Activated T-helper 9 cell treated with anti-CD3 and anti-CD28 coated beads, Interleukin-2, amount 50 U/mL, for 16 hours (primary cell): ENCODE data around the gene ZNF426.
"Not testable (repeated sequence)": the region's sequence is repeated elsewhere in the genome, so short reads cannot be mapped to it uniquely, and the experiment has no call there.

ENCODE experiments used
- DNase-seq: peaks from one replicate; pipeline ENCODE4 v3.0.0-alpha.2; 2020; ENCODE audit warnings: low read depth

The ZNF426 gene

DNA sequence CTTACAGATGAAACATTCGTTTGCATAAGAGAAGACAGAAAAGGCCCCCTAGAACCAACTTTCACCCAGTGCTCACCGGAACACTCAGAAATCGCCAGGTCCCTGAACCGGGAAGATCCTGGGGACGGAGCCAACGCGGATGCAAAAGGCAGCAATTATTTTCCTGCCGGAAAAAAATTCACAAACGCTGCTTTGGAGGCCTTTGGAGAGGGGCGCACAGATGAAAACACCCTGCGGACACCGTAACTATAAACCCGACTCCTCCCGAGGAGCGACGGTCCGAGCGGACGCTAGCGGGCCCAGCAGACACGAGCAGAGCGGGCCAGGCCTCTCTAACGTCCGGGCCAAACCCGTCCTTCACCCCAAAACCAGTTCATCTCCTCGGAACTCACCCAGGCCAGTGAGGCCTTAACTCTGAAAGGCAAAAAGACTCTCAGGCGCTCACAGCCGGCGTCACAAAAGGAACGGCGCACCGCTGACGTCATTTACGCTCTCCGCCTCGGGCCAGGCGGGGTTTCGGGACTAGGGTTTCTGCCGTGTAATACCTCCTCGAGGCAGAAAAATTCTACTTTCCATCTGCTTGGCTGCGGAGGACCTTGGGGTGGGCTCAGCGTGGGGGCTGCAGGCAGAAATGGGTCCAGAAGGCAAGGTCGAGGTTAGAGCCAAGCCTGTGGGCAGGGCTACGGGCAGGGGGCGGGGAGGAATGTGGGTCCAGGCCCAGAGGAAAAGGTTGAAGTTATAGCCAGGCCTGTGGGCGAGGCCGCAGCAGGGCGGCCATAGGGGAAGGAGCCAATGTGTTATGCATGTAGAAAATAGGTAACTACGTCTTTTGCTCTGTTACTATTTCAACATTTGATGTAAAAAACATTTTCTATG is at the start of gene ZNF426:
Gene ZNF426 (minus strand): TSS at position 463 of the 876 bp plus-strand sequence. CDS start 2,413 bp downstream, outside the sequence.
- DNase-seq = peak; percentile 75

DNA sequence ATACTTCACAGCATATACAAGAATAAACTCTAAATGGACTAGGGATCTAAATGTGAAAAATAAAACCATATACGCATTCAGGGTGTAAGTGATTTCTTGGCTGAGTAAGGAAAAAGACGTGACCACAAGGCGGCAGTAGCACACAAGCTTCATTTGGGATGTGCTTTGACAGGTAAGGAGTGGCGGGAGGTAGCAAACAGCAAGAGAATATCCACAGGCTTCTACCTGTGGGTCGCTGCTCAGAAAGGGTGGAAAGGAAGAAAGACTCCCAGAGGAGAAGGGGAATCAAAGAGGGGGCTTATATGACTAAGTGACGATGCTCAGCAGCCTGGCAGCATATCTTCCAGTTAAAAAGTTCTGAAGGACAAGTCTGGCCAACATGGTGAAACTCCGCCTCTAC is 48.3 kb upstream of the ZNF426 start:
- DNase-seq = peak; percentile 55

DNA sequence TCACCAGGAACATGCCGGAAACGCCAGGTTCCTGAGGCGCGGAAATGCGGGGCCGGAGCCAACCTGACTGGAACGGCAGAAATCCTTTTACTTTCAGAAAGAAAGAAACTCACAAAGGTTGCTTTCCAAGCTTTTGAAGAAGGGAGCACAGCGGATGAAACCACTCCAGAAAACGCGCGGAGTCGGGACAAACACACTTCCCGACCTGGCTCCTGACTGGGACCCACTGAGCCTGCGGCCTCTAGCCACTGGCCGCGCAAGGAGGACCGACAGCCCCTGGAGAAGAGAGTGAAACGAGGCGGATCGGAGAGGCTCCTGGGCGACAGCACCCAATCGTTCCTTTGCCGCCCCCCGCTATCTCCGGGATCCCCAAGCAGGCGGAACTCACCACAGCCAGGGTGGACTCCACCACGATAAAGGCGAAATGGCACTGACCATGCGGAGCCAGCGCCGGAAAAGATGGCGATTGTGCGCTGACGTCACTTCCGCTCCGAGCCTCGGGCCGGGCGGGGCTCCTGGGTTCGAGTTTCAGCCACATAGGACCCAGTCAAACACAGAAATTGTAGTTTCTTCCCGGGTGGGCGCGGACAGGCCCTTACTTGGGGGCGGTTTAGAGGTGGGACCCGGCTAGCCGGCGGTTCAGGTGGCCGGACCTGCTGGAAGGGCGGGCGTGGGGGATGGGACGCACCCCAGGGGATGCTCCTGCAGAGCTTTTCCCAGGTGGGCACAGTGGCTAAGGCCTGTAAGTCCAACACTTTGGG is 45.8 kb upstream of the ZNF426 start, which contains the start of gene ZNF121:
Gene ZNF121 (minus strand): TSS at position 432 of the 761 bp plus-strand sequence. CDS start 16,407 bp downstream, outside the sequence.
- DNase-seq = peak; percentile 67

DNA sequence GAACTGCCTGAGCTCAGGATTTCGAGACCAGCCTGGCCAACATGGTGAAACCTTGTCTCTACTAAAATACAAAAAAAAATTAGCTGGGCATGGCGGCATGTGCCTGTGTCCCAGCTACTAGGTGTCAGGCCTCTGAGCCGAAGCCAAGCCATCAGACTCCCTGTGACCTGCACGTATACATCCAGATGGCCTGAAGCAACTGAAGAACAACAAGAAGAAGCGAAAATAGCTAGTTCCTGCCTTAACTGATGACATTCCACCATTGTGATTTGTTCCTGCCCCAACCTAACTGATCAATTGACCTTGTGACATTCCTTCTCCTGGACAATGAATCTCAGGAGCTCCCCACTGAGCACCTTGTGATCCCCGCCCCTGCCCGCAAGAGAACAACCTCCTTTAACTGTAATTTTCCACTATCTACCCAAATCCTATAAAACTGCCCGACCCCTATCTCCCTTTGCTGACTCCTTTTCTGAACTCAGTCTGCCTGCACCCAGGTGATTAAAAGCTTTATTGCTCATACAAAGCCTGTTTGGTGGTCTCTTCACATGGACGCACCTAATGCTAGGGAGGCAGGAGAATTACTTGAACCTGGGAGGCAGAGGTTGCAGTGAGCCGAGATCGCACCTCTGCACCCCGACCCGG is 43.8 kb upstream of the ZNF426 start:
- not testable (repeated sequence) for DNase-seq

DNA sequence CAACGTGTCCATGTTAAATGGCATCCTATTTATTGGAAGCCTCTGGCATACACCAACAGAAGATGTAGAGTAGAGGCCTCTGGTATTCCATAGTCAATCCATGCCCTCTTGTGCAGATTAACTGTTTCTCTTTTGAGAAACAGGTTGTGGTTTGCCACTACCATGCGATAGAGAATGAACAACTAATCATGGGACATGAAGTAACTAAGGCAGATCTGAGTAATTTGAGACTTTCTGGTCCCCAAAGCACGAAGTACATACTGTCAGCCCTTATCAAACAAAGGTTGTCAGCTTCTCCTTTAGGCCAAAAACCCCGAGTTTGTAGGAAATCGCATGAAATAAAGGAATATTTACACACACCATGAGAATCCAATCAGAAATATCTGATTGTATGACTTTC is 42.3 kb upstream of the ZNF426 start:
- no peak for DNase-seq

DNA sequence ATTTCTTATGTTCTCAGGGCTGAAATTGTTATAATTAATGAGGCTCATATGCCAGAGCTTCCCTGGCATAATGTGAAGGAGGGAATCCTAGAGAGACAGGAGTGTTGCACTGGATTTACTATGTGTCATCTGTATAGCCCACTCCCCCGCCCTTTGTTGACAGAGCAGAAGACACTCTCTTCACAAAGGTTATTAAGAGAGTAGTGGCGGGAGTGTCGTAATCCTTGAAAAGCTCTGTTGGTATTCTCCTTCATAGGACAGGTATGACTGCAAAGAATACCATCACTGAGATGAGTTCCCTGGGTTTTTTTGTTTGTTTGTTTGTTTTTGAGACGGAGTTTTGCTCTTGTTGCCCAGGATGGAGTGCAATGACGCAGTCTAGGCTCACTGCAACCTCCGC is 31.8 kb upstream of the ZNF426 start:
- DNase-seq = no peak

DNA sequence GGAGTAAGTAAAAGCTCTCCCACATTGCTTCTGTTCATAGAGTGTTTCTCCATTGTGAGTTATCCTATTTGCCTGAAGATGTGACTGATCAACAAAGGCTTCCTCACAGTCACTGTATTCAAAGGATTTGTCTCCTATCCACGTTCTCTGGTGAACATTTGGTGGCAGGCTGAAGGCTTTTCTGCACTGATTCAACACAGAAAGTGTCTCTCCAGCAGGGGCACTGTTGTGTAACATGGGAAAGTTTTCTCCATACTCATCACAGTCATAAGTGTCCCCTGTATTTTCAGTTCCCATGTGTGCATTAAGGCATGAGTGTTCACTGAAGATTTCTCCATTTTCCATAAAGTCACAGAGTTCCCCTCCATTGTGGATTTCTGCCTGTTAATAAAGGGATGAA is 28.3 kb upstream of the ZNF426 start:
- DNase-seq = no peak

DNA sequence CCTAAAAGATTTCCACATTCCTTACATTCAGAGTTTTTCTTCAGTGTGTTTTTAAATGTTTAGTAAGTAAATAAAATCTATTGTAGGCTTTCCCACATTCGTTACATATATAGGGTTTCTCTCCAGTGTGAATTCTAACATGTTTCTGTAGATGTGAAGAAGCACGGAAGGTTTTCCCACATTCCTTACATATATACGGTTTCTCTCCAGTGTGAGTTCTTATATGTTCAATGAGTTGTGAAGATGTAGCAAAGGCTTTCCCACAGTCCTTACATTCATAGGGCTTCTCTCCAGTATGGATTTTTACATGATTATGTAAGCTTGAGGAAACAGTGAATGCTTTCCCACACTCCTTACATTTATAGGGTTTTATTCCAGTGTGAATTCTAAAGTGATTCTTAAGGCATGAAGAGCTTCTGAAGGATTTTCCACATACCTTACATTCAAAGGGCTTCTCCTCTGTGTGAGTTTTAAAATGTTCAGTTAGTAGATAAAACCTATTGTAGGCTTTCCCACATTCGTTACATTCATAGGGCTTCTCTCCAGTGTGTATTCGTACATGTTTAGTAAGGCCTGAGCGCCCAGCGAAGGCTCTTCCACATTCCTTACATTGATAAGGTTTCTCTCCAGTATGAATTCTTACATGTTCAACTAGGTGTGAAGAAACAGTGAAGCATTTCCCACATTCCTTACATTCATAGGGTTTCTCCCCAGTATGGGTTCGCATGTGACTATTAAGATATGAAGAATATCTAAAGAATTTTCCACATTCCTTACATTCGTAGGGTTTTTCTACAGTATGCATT is 27.7 kb upstream of the ZNF426 start:
- DNase-seq = no peak

DNA sequence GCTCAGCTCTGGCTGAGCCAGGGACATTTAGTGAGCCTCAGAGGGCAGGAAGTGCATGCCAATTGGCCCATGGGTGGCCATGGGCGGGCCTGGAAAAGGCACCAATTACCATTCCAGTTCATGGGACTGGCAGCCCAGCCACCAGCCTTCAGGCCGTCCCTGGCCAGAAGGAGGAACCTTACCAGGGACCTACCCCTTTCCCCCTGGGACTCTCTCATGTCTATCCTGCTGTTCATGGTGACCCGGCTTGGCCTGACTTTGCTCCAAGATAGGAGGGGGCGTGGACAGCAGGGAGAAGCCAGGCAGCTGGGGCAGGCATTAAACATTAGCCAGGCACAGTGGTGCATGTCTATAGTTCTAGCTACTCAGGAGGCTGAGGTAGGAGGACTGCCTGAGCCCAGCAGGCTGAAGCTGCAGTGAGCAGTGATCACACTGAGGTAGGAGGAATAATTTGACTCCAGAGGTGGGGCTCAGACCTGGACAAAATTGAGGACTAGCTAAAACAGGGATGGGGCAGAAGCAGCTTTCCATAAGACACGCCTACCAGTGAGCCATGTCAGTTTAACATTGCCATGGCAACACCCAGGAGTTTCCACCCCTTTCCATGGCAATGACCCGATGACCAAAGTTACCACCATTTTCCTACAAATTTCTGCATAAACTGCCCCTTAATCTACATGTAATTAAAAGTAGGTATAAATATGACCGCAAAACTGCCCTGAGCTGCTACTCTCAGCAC is 14.3 kb upstream of the ZNF426 start:
- no peak for DNase-seq

DNA sequence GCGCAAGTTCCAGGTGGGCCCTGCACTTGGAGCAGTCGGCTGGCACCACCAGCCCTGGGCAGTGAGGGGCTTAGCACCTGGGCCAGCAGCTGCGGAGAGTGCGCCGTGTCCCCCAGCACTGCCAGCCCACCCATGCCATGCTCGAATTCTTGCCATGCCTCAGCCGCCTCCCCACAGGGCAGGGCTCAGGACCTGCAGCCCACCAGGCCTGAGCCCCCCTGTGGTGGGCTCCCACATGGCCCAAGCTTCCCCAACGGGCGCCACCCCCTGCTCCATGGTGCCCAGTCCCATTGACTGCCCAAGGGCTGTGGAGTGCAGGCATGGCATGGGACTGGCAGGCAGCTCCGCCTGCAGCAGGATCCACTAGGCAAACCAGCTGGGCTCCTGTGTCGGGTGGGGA is 9.4 kb upstream of the ZNF426 start:
- DNase-seq = no peak

DNA sequence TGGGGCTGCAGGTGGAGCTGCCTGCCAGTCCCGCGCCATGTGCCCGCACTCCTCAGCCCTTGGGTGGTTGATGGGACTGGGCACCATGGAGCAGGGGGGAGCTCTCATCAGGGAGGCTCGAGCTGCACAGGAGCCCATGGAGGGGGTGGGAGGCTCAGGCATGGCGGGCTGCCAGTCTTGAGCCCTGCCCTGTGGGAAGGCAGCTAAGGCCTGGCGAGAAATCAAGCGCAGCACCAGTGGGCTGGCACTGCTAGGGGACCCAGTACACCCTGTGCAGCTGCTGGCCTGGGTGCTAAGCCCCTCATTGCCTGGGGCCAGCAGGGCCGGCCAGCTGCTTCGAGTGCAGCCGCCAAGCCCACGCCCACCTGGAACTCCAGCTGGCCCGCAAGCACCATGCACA is 2.8 kb upstream of the ZNF426 start:
- not testable (repeated sequence) for DNase-seq

DNA sequence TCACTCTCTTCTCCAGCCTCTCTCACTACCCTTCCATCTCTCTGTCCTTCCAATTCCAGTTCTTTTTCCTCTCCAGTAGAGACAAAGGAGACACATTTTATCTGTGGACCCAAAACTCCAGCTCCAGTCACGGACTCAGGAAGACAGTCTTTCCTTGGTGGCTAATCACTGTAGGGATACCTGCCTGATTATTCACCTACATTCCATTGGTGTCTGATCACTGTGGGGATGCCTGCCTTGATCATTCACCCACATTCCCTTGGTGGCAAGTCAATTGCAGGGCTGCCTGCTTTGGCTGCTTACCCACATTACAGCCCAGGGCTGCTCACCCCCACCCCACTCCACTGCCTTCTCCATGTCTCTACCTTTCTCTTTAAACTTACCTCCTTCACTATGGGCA is 1.5 kb upstream of the ZNF426 start:
- not testable (repeated sequence) for DNase-seq

DNA sequence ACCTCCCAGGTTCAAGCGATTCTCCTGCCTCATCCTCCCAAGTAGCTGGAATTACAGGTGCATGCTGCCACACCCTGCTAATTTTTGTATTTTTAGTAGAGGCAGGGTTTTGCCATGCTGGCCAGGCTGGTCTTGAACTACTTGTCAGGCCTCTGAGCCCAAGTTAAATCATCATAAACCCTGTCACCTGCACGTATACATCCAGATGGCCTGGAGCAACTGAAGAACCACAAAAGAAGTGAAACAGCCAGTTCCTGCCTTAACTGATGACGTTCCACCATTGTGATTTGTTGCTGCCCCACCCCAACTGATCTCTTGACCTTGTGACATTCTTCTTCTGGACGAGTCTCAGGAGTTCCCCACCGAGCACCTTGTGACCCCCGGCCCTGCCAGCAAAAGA is 756 bp upstream of the ZNF426 start:
- not testable (repeated sequence) for DNase-seq

DNA sequence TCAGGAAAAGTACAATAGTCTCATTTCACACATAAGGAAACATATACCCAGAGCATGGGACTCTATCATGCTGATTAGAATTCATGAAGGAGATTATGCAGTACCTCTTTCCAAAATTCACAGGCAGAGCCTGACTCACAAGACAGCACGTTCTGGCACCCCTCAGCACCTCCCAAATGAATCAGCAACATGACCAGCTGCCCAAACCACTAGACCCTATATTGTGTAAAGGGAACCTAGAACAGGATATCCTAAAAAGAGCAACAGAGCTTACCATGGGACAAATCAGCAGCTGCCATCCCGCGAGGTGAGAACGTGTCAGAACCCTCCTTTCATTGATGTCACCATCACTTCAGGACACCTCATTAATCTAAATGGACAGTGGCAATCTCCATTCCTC is 2.5 kb downstream of the ZNF426 start:
- DNase-seq = no peak

DNA sequence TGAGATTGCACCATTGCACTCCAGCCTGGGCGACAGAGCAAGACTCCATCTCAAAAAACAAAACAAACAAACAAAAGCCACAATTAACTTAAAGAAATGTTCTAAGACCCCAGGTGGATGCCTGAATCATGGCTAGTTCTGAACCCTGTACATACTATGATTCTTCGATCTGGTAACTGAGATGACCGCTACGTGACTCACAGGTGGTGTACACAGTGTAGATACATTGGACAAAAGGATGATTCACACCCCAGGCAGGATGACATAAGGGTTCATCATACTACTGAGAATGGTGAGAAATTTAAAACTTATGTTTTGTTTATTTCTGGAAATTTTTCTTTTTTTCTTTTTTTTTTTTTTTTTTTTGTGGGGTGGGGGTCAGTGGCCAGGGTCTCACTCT is 6.5 kb downstream of the ZNF426 start:
- no peak for DNase-seq

DNA sequence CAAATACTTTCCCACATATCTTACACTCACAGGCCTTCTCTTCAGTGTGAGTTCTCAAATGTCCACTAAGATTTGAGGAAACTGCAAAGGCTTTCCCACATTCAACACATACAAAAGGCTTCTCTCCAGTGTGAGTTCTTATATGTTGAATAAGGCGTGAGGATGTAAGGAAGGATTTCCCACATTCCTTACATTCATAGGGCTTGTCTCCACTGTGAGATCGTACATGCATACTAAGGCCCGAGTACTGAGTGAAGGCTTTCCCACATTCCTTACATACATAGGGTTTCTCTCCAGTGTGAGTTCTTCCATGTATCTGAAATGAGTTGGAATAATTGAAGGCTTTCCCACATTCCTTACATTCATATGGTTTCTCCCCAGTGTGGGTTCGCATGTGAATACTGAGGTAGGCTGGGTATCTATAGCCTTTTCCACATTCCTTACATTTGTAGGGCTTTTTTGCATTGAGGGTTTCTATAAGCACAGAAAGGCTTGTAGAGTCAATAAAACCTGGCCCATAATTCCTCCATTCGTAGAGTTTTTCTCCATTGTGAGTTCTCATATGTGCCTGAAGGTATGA is 9.6 kb downstream of the ZNF426 start:
- no peak for DNase-seq

DNA sequence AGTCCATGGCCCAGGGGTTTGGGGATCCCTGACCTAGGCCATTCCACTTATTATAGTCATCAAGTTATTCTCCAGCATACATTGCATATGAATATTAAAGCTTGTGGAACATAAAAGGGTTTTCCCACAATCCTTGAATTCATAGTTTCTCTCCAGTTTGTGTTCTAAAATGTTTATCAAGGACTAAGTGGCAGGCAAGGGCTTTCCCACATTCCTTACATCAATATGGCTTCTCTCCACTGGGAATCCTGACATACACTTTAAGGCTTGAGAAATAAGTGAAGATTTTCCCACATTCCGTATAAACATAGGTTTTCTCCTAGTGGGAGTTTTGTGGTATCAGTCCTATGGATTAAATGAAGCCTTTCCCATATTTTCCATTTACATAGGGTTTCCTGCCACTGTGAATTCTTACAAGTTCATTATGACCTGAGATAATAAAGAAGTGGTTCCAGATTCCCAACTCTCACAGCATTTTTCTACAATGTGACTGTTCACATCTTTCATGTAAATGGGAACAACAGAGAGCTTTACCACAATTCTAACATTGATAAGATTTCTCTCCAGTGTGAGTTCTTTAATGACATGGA is 14.5 kb downstream of the ZNF426 start:
- no peak for DNase-seq

DNA sequence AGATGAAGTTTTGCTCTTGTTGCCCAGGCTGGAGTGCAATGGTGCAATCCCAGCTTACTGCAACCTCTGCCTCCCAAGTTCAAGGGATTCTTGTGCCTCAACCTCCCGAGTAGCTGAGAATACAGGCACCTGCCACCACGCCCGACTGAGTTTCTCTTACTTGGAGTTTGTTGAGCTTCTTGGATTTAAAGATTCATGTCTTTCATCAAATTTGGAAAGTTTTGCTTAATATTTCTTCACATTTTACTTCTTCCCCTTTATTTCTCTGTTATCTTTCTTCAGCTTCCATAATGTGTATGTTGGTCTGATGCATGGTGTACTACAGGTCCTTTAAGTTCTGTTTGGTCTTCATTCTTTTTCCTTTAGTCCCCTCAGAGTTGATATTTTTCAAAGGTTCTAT is 31.2 kb downstream of the ZNF426 start:
- DNase-seq = no peak

DNA sequence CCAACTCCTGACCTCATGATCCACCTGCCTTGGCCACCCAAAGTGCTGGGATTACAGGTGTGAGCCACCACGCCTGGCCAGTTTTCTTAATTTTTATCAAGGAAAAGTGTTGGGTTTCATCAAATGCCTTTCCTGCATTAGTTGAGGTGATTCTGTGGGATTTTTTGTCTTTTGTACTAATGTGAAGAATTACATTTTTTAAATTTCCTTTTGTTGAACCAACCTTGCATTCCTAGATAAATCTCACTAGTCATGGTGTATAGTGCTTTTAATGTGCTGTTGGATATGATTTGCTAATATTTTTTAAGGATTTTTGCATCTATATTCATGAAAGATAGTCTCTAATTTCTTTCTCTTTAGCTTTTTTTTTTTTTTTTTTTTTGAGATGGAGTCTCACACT is 37.6 kb downstream of the ZNF426 start:
- no peak for DNase-seq

DNA sequence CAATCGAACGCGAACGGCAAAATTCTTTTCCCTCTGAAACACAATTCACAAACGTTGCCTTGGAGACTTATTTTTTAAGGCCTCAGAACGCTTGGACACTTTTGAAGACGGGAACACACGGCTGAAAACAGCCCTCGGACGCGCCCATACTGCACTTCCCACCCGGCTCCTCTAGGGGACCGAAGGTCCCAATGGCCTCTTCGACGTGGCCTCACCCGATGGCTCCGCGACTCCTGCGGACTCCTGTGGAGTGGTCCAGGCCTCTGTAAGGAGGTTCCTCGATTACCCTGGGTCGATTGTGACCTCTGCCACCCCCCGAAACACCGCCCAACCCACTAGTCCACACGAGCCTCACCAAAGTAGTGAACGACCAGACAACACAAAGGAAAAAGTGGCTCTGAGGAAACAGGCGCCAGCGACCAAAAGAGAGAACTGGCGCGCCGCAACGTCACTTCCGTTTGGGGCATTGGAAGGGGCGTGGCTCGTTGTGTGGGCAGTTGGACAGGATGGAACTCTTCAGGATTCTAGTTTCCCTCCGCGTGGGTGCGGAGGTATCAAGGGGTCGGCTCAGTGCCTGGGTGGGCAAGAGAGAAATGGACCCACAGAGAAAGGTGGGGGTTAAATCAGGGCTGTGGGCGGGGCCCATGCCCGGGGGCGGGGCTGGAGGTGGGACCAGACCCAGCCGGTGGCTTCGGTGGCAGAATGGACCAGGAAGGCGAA is 40.1 kb downstream of the ZNF426 start, which contains the start of gene ZNF560:
Gene ZNF560 (minus strand): TSS at position 434 of the 720 bp plus-strand sequence. CDS start 23,303 bp downstream, outside the sequence.
- DNase-seq = no peak
